Osteoblast (primary cell): ENCODE results near the gene MORF4L2. TPM values are rescaled to one million over a fixed set of nuclear protein-coding genes. Genes with fewer than 3 reads are reported as not detected.
A peak's percentile ranks its signal among the peaks of the same experiment; 100 is the strongest.

ENCODE experiments used
- DNase-seq: peaks from one replicate; pipeline ENCODE4 v3.0.0; 2011; ENCODE audit warnings: low spot score, mixed read lengths; ENCODE audit not compliant: insufficient read length; ENCODE audit errors: missing footprints
- H2AFZ ChIP-seq: 2 replicates; pipeline ENCODE4 v1.6.0; 2011; ENCODE audit warnings: mild to moderate bottlenecking, low read length
- H3K27ac ChIP-seq: 2 replicates; pipeline ENCODE4 v1.5.1; 2011; ENCODE audit warnings: mild to moderate bottlenecking, low read depth, low read length, moderate library complexity
- H3K27me3 ChIP-seq: 2 replicates; pipeline ENCODE4 v1.6.0; 2012; ENCODE audit warnings: mild to moderate bottlenecking, control low read depth, inconsistent platforms, low read length, moderate library complexity; ENCODE audit not compliant: insufficient read depth
- H3K36me3 ChIP-seq: 2 replicates; pipeline ENCODE4 v1.5.1; 2011; ENCODE audit warnings: mild to moderate bottlenecking, low read length, control low read depth, moderate library complexity; ENCODE audit not compliant: insufficient read depth
- H3K4me1 ChIP-seq: 2 replicates; pipeline ENCODE4 v1.5.1; 2011; ENCODE audit warnings: mild to moderate bottlenecking, low read length, control low read depth, moderate library complexity; ENCODE audit not compliant: insufficient read depth
- H3K4me2 ChIP-seq: 2 replicates; pipeline ENCODE4 v1.6.0; 2011; ENCODE audit warnings: mild to moderate bottlenecking, low read length; ENCODE audit not compliant: insufficient read depth
- H3K4me3 ChIP-seq: fragments of 200-600 bp; sonication (generic); 3 replicates; pipeline ENCODE4 v1.5.1; 2012; ENCODE audit warnings: mild to moderate bottlenecking, low read length, inconsistent platforms; ENCODE audit not compliant: insufficient read depth
- H3K79me2 ChIP-seq: 2 replicates; pipeline ENCODE4 v1.6.0; 2012; ENCODE audit warnings: mild to moderate bottlenecking, low read length, control low read depth, inconsistent platforms; ENCODE audit not compliant: insufficient read depth
- H3K9me3 ChIP-seq: 2 replicates; pipeline ENCODE4 v1.5.1; 2011; ENCODE audit warnings: low read depth, low read length, control low read depth
- H4K20me1 ChIP-seq: 2 replicates; pipeline ENCODE4 v1.6.0; 2012; ENCODE audit warnings: mild to moderate bottlenecking, low read length, control low read depth; ENCODE audit not compliant: insufficient read depth
- total RNA-seq: library from RNA; depleted of rRNA; stranded (reverse); fragments of >200 nt; gene quantifications from 2 replicates; pipeline ENCODE4 v1.2.3, GENCODE V29; 2012
- TF ChIP-seq, protein P1 (sequence below): IDR thresholded peaks from 2 replicates; pipeline ENCODE4 v1.5.1; 2011; ENCODE audit warnings: mild to moderate bottlenecking, low read depth, low read length, moderate library complexity; ENCODE audit errors: extremely low read depth

MORF4L2 gene
- total RNA-seq, 1 donor: 953 TPM

DNA sequence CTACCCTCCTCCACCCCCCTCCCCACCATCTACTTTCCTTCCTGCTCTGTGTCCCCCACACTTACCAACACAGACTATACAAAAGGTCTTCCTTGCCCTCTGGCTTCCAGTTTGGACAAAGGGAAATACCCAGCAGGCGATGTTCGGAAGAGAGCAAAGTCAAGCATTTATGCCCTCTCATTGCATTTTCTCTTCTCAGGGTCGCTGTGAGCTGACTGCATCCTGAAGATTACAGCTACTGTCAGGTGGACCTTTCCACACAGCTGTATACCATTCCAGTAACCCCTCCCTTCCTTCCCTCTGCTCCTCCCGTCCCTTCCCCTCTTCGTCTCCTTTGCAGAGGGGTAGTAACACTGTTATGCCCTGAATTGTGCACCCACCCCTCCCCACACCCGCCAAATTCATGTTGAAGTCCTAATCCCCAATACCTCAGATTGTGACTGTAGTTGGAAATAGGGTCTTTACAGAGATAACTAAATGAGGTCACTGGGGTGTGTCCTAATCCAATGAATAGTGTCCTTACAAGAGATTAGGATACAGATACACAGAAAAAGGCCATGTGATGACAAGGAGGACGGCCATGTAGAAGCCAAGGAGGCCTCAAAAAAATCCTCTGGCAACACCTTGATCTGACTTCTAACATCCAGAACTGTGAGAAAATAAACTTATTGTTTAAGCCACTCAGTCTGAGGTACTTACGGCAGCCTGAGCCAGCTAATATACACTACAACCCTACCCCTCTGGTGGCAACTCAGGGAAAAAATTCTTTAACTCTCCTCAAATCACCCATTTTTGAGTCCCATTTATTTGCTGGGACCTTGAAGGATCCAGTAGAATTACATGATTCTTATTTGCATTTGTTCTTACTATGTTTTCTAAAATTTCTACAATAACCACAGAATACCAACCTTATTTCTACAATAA is 11.7 kb downstream of the MORF4L2 start:
- Histone ChIP-seq H3K4me3 (no peak overlapping the region), H3K79me2 (no peaks in the 10 kb centered on the region), H4K20me1 (peaks cover 5% of the 10 kb centered on the region), H3K4me1 (peaks cover 9% of the 10 kb centered on the region), H2AFZ (no peak overlapping the region), H3K4me2 (no peak overlapping the region), H3K36me3 (peaks cover 33% of the 10 kb centered on the region), H3K27me3 (peaks cover 9% of the 10 kb centered on the region), H3K27ac (no peak overlapping the region), H3K9me3 (no peaks in the 10 kb centered on the region)
- peak; percentile 45 for DNase-seq
- TF ChIP-seq, protein P1, sequence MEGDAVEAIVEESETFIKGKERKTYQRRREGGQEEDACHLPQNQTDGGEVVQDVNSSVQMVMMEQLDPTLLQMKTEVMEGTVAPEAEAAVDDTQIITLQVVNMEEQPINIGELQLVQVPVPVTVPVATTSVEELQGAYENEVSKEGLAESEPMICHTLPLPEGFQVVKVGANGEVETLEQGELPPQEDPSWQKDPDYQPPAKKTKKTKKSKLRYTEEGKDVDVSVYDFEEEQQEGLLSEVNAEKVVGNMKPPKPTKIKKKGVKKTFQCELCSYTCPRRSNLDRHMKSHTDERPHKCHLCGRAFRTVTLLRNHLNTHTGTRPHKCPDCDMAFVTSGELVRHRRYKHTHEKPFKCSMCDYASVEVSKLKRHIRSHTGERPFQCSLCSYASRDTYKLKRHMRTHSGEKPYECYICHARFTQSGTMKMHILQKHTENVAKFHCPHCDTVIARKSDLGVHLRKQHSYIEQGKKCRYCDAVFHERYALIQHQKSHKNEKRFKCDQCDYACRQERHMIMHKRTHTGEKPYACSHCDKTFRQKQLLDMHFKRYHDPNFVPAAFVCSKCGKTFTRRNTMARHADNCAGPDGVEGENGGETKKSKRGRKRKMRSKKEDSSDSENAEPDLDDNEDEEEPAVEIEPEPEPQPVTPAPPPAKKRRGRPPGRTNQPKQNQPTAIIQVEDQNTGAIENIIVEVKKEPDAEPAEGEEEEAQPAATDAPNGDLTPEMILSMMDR: peak; percentile 5

DNA sequence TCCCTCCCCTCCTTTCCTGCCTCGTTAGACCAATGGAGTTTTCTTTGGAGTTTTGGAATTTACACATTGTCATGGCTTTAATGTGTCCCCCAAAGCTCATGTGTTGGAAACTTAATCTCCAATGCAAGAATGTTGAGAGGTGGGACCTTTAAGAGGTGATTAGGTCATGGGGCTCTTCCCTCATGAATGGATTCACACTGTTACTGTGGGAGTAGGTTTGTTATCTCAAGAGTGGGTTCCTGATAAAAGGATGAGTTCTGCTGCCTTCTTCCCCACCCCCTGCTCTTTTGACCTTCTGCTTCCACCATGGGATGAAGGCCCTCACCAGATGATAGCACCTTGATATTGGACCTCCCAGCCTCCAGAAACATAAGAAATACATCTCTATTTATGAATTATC is 16.8 kb downstream of the MORF4L2 start:
- peaks cover 5% of the 10 kb centered on the region for H4K20me1 ChIP-seq
- no peak for DNase-seq
- peaks cover 7% of the 10 kb centered on the region for H3K27me3 ChIP-seq
- H3K79me2 ChIP-seq: no peaks in the 10 kb centered on the region
- H3K36me3 ChIP-seq: no peaks in the 10 kb centered on the region
- no peak overlapping the region for H3K4me2 ChIP-seq
- TF ChIP-seq, protein P1: no peak
- no peak overlapping the region for H3K4me3 ChIP-seq
- no peaks in the 10 kb centered on the region for H3K9me3 ChIP-seq
- H2AFZ ChIP-seq: no peak overlapping the region
- H3K4me1 ChIP-seq: no peaks in the 10 kb centered on the region
- no peak overlapping the region for H3K27ac ChIP-seq

DNA sequence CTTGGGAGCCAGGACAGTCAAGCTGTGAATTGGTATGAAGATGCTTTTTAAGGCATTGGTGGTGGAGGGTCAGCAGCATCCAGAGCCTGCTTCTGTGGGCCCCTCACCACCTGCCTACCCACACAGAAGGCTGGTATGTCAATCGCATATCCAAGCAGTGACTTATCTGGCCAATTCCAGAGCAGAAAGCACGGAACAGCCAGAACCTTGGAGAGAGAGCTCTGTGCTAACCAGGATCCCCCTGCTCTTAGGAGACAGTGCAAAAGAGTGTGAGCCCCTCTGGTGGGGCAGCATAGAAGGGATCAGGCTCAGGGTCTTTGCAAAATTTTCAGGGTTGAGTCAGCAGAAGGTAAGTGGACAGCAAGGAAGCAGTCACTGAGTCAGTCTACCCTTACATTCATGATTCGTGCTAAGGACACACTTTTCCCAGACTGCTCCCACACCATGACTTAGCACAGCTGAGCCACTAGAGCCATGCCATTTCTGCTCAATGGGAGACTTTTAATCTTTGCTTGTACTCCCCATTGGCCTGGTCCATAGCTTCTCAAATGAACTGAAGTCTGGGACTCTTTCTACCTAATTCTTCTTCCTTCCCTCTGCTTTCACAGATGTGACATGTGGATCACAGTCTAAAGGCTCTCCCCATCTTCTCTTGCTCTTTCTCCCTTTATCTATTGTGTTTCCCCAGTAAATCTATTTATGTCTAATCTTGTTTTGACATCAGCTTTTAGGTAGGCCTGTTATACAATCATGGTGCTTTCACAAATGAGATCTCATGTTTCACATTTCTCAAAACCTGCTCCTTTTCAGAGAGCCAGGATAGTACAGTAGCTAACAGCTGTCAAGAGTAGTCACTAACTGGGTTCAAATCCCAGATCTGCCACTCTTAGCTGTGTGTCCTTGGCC is 20.0 kb downstream of the MORF4L2 start:
- DNase-seq: no peak
- Histone ChIP-seq H3K9me3 (no peaks in the 10 kb centered on the region), H3K27ac (no peak overlapping the region), H3K4me2 (no peak overlapping the region), H3K4me1 (no peaks in the 10 kb centered on the region), H3K27me3 (peaks cover 14% of the 10 kb centered on the region), H2AFZ (no peak overlapping the region), H4K20me1 (peaks cover 2% of the 10 kb centered on the region), H3K4me3 (no peak overlapping the region), H3K79me2 (no peaks in the 10 kb centered on the region), H3K36me3 (no peaks in the 10 kb centered on the region)
- TF ChIP-seq, protein P1: no peak
